GM21528 (cell line): ENCODE measurements around the gene KIAA1549.
"Not testable (repeated sequence)": the region's sequence is repeated elsewhere in the genome, so short reads cannot be mapped to it uniquely, and the experiment has no call there.

ENCODE experiments used
- ATAC-seq: cut with Tn5 transposase; IDR thresholded peaks from one replicate; pipeline ENCODE4 v1.9.1; 2021; ENCODE audit warnings: mild to moderate bottlenecking, moderate library complexity; ENCODE audit not compliant: unreplicated experiment, low FRiP score

KIAA1549 gene

GRCh38 chr7:138825049-138825721 is 156.0 kb downstream of the KIAA1549 start:
- ATAC-seq: no peak

DNA sequence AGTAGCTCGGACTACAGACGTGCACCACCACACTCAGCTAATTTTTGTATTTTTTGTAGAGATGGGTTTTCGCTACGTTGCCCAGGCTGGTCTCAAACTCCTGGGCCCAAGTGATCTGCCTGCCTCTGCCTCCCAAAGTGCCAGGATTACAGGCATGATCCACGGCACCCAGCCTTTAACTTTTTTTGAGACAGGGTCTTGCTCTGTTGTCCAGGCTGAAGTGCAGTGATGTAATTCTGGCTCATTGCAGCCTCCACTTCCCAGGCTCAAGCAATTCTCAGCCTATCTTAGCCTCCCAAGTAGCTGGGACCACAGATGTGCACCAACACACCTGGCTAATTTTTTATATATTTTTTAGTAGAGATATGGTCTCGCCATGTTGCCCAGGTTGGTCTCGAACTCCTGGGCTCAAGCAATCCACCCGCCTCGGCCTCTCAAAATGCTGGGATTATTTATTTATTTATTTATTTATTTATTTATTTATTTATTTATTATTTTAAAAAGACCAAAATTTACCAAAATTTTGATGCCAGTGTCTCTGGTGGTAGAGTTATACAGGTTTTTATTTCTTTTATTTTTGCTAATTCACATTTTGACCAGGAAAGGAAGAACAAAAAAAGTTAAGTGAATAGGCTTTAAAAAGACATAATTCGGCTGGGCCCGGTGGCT is 158.2 kb downstream of the KIAA1549 start:
- no peak for ATAC-seq

DNA sequence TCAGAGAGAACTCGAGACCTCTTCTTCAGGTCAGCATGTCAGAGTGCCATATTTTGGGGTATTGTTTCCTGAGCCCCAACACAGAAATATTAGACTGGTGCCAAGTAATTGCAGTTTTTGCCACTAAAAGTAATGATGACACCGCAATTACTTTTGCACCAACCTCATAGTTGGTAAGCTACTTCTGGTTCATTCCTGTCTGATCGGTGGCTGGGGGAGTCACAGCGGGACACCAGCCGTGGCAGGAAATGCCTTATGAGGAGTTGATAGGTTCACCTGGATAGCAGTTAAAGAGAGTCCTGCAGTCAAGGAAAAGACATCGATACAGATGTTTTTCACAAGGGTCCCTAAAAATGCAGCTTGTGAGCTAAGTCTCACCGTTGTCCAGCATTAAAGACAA is 159.3 kb downstream of the KIAA1549 start:
- ATAC-seq: no peak

GRCh38 chr7:138819625-138820024 is 161.6 kb downstream of the KIAA1549 start:
- ATAC-seq: no peak

DNA sequence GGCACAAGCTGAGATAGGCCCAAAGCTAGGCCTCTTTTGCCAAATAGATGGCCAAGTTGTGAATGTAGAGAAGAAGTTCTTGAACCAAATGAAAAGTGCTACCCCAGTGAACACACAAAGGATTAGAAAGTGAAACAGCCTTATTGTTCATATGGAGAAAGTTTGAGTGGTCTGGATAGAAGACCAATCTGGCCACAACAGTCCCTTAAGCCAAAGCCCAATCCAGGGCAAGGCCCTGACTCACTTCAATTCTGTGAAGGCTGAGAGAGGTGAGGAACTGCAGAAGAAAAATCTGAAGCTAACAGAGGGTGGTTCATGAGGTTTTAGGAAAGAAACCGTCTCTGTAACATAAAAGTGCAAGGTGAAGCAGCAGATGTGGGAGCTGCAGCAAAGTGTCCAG is 164.5 kb downstream of the KIAA1549 start:
- ATAC-seq: no peak

DNA sequence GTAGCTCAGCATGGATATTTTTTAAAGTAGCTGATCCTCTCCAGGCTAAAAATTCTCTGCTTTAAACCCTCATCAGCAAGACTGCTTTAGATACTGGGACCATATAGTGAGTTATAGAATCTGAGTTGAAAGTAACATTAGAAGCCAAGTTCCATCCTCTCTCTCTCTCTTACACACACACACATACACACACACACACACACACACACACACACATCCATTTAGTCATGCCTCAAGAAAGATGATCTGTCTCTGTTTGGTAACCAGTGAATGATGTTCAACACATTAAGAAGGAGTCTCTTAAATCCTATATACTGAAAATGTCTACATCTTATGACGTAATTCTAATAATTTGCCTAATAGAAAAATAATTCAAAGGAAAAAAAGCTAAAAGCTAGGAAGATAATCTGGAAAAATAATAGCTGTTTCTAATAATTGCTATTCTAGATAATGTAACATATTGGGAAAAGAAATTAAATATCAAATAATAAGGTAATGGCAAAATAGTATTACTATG is 166.3 kb downstream of the KIAA1549 start:
- no peak for ATAC-seq

- ATAC-seq: no peak
These were observed 167.2 kb downstream of the KIAA1549 start for GRCh38 chr7:138813945-138814344.

DNA sequence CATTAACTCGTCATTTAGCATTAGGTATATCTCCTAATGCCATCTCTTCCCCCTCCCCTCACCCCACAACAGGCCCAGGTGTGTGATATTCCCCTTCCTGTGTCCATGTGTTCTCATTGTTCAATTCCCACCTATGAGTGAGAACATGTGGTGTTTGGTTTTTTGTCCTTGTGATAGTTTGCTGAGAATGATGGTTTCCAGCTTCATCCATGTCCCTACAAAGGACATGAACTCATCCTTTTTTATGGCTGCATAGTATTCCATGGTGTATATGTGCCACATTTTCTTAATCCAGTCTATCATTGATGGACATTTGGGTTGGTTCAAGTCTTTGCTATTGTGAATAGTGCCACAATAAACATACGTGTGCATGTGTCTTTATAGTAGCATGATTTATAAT is 169.9 kb downstream of the KIAA1549 start:
- ATAC-seq: not testable (repeated sequence)

- no peak for ATAC-seq
These were observed 171.8 kb downstream of the KIAA1549 start for GRCh38 chr7:138809346-138809745.

GRCh38 chr7:138804618-138805017 is 176.6 kb downstream of the KIAA1549 start:
- no peak for ATAC-seq

DNA sequence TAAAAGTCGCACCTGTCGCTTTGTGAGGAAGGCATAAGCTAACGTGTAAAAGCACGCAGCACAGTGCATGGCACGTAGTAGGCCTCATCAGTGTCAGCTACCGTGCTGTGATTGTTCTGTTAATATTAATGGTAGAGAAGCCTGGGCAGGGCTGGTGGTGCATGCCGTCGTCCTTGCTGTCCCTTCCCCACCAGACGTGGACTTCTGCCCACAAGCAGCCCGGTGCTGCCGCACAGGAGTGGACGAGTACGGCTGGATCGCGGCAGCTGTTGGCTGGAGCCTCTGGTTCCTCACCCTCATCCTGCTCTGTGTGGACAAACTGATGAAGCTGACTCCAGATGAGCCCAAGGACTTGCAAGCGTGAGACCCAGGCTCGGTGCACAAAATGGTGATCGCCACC is 178.5 kb downstream of the KIAA1549 start:
- ATAC-seq: no peak

DNA sequence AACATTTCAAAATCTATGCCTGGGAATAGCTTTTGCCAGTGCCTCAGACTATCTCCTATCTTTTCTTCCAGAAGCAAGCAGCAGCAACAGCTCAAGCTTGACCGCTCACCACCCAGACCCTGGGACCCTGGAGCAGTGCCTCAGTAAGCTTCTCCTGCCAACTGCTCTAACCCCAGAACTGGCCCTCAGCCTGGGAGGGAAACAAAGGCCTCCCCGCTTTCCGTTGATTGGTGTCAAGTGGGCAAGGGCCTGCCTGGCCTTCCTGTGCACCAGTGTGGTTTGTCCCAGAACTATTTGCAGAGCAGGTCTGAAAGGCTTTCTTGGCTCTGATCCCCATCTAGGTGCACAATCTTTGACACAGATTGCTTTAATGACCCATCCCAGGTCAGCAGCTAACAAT is 179.9 kb downstream of the KIAA1549 start:
- no peak for ATAC-seq

- ATAC-seq: no peak
These were observed 181.7 kb downstream of the KIAA1549 start for GRCh38 chr7:138799336-138800000.

DNA sequence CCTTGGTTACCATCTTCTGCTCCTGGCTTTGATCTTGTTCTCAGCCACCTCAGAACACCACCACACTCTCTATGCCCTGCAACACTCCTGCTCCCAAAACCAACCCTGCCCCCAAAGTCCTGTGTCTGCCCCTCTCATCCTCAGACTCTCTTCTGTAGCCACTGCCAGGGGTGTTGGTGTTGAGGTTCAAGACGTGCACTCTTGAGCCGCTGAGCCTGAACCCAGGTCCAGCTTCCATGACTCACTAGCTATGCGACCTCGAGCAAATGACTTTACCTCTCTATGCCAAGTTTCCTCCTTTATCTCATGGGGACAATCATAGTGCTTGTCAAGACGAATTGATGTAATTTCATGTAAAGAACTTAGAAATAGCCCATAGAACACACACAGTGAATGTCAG is 182.4 kb downstream of the KIAA1549 start:
- ATAC-seq: no peak

- no peak for ATAC-seq
These were observed 183.4 kb downstream of the KIAA1549 start, which contains the start of the genes ATP6V0A4 and TMEM213 for GRCh38 chr7:138797715-138798320. Gene ATP6V0A4, minus strand, starts transcription at chr7:138798196. Its CDS starts 26,949 bp downstream, at chr7:138771247. Gene TMEM213, plus strand, starts transcription at chr7:138797994. Its CDS starts 111 bp downstream, at chr7:138798105.

DNA sequence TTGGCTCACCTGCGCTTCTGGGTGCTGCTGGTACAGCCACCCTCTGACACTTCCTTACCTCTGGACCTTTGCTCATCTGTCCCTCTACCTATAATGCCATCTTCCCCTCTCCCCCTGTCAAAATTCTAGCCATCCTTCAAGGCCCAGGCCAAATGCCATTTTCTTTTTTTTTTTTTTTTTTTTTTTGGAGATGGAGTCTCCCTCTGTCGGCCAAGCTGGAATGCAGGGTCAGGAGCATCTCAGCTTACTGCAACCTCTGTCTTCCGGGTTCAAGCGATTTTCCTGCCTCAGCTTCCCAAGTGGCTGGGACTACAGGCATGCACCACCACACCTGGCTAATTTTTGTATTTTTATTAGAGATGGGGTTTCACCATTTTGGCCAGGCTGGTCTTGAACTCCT is 184.1 kb downstream of the KIAA1549 start:
- not testable (repeated sequence) for ATAC-seq

- ATAC-seq: no peak
These were observed 185.1 kb downstream of the KIAA1549 start for GRCh38 chr7:138796038-138796615.

- ATAC-seq: no peak
These were observed 195.4 kb downstream of the KIAA1549 start for GRCh38 chr7:138785587-138786437.

GRCh38 chr7:138784692-138785091 is 196.5 kb downstream of the KIAA1549 start:
- ATAC-seq: no peak
